GM12878 (cell line): ENCODE data around the gene YJU2. TPM values are rescaled to one million over a fixed set of nuclear protein-coding genes. Genes with fewer than 3 reads are reported as not detected.

Source experiments
- ATAC-seq: fragments of 200-7000 bp; cut with Tn5 transposase; 3 replicates; pipeline ENCODE4 v1.9.1; 2020; ENCODE audit warnings: mild to moderate bottlenecking, moderate library complexity
- BruUV-seq: library from RNA; stranded (reverse); fragments of 400-500 nt; replicated peaks from 2 replicates; lab custom pipeline; 2021; lab: Mats Ljungman, UMichigan
- CTCF ChIA-PET: fragments of 300-600 bp; sonication (Branson Sonifier 250); formaldehyde crosslinking; extraction: SDS; loops from one replicate; lab custom pipeline; 2021; ENCODE audit warnings: inconsistent platforms; lab: Yijun Ruan, JAX
- POLR2A ChIA-PET: fragments of 350-600 bp; formaldehyde crosslinking; extraction: SDS; loops from one replicate; lab custom pipeline; 2021; ENCODE audit warnings: inconsistent platforms; lab: Charles Lee
- RAD21 ChIA-PET: fragments of 300-600 bp; sonication (Branson Sonifier 250); formaldehyde crosslinking; loops from one replicate; lab custom pipeline; 2023; ENCODE audit warnings: antibody characterized with exemption; ENCODE audit not compliant: unreplicated experiment; lab: Charles Lee
- SMC1A ChIA-PET: fragments of 300-600 bp; sonication (Branson Sonifier 250); formaldehyde crosslinking; loops from one replicate; lab custom pipeline; 2023; ENCODE audit not compliant: unreplicated experiment, uncharacterized antibody; lab: Charles Lee
- DNase-seq: peaks from one replicate; pipeline ENCODE4 v3.0.0-alpha.2; 2011; ENCODE audit warnings: low read depth, low spot score
- FAIRE-seq: peaks from 3 replicates; lab custom pipeline; 2011; peaks lifted over from hg19 to GRCh38; lab: Jason Lieb, UNC
- H2AFZ ChIP-seq: 2 replicates; pipeline ENCODE4 v1.6.0; 2011; ENCODE audit warnings: low read depth, low read length, control low read depth; ENCODE audit not compliant: control insufficient read depth
- H3K27ac ChIP-seq: 2 replicates; pipeline ENCODE4 v1.5.1; 2011; ENCODE audit warnings: control low read depth; ENCODE audit not compliant: control insufficient read depth, insufficient read depth
- H3K27me3 ChIP-seq, 2 experiments: replicated peaks in 1 of 2; 2 replicates each; pipeline versions ENCODE4 v1.6.0 to v1.6.1; 2011; ENCODE audit warnings: low read length in 1 of 2; ENCODE audit not compliant: control insufficient read depth in 2 of 2, insufficient read depth in 2 of 2
- H3K36me3 ChIP-seq, 2 experiments: 2 replicates each; pipeline ENCODE4 v1.5.1; 2011; ENCODE audit warnings: low read length in 1 of 2; ENCODE audit not compliant: control insufficient read depth in 2 of 2, insufficient read depth in 2 of 2
- H3K4me1 ChIP-seq: 2 replicates; pipeline ENCODE4 v1.6.1; 2011; ENCODE audit warnings: mild to moderate bottlenecking, low read length, moderate library complexity, mixed read lengths; ENCODE audit not compliant: control insufficient read depth, insufficient read depth
- H3K4me2 ChIP-seq: 2 replicates; pipeline ENCODE4 v1.6.0; 2011; ENCODE audit warnings: control low read depth; ENCODE audit not compliant: control insufficient read depth, insufficient read depth
- H3K4me3 ChIP-seq: fragments of 200-600 bp; sonication (generic); 2 replicates; pipeline ENCODE4 v1.5.1; 2016
- H3K79me2 ChIP-seq: 2 replicates; pipeline ENCODE4 v1.6.0; 2011; ENCODE audit warnings: low read length; ENCODE audit not compliant: control insufficient read depth, insufficient read depth
- H3K9ac ChIP-seq: 2 replicates; pipeline ENCODE4 v1.8.0; 2011; ENCODE audit warnings: low read length, control low read depth, mixed read lengths; ENCODE audit not compliant: control insufficient read depth, insufficient read depth
- H3K9me3 ChIP-seq: replicated peaks from 3 replicates; pipeline ENCODE4 v1.5.1; 2011; ENCODE audit warnings: mild to moderate bottlenecking, low read length; ENCODE audit not compliant: control insufficient read depth, insufficient read depth
- H4K20me1 ChIP-seq: 2 replicates; pipeline ENCODE4 v1.6.0; 2011; ENCODE audit not compliant: control insufficient read depth, insufficient read depth
- MTA3 ChIP-seq: IDR thresholded peaks from 2 replicates; pipeline ENCODE4 v1.6.1; 2012; ENCODE audit warnings: low read length, inconsistent platforms, borderline replicate concordance
- SUZ12 ChIP-seq: fragments of 200-600 bp; sonication (generic); IDR thresholded peaks from one replicate; pipeline ENCODE4 v1.6.1; 2018; ENCODE audit warnings: antibody characterized with exemption, mild to moderate bottlenecking; ENCODE audit not compliant: unreplicated experiment
- TARDBP ChIP-seq: IDR thresholded peaks from 2 replicates; pipeline ENCODE4 v1.6.1; 2016; ENCODE audit warnings: borderline replicate concordance
- WGBS: methylation state at CpG from one replicate; pipeline ENCODE4 v1.1.6; 2016; ENCODE audit warnings: low lambda C conversion rate; ENCODE audit not compliant: insufficient replicate concordance, insufficient coverage; ENCODE audit errors: missing lambda C conversion rate; 5-methylcytosine and 5-hydroxymethylcytosine counted together
- in situ Hi-C: fragments of 300-500 bp; cut with MboI; formaldehyde crosslinking; loops from 9 replicates; pipeline ENCODE4 v1.14.3; 2018; ENCODE audit warnings: mixed read lengths
- intact Hi-C: fragments of 100-400 bp; cut with micrococcal nuclease; formaldehyde crosslinking; loops from one replicate; pipeline ENCODE4 v1.14.2; 2022; ENCODE audit not compliant: unreplicated experiment
- polyA plus RNA-seq, 11 experiments: library from polyadenylated mRNA; depleted of rRNA in 4 of 11; unstranded in 6 of 11; stranded (reverse) in 5 of 11; fragments of >200 nt; fragmentation: Nextera tagmentation in 4 of 11; fragmentation: Illumina TruSeq in 1 of 11; extraction: Ambion mirVana in 4 of 11; extraction: Trizol in 1 of 11; gene quantifications; 1 replicate in 1 of 11; 2 replicates in 10 of 11; pipeline versions ENCODE4 v1.2.1 to v1.2.3, GENCODE V29; 2011 to 2016; ENCODE audit warnings: inconsistent platforms in 2 of 11, missing spikeins in 2 of 11, low read depth in 1 of 11
- total RNA-seq, 4 experiments: library from RNA; depleted of rRNA in 3 of 4; stranded (reverse); fragments of >200 nt in 3 of 4; fragmentation: Illumina TruSeq in 1 of 4; extraction: Trizol in 1 of 4; gene quantifications; 2 replicates each; pipeline versions ENCODE4 v1.2.1 to v1.2.3, GENCODE V29; 2013 to 2021

The YJU2 gene
- total and polyA plus RNA-seq, 10 of the 15 experiments (the other 5 are each of a cell fraction or from before 2014, with no cell fraction given) = 0.26 to 40.7 (median 23.8) TPM

GRCh38 chr19:4267901-4268815, 21.3 kb downstream of the YJU2 start:
- ChIA-PET CTCF (interaction anchor here (0.6 to 5.4 kb wide), 14 partner anchors 9 to 374 kb away, joined by 3 to 78 read pairs (median 6); partner anchors contain the start of genes EBI3, MPND and TMIGD2), SMC1A (interaction anchor here (2.6 kb wide), 1 partner anchor 84 kb away, joined by 12 read pairs; no protein-coding TSS in a partner anchor), POLR2A (interaction anchor here (0.9 kb wide), 1 partner anchor 75 kb away, joined by 3 read pairs; no protein-coding TSS in a partner anchor), RAD21 (interaction anchor here (2.0 to 2.8 kb wide), 2 partner anchors 84 to 257 kb away, joined by 8 to 10 read pairs; no protein-coding TSS in a partner anchor)
- WGBS = 85% methylated on average over 29 of the region's 30 CpGs
- Histone ChIP-seq H3K27ac (no peak overlapping the region), H2AFZ (no peak overlapping the region), H3K9ac (no peak overlapping the region), H3K4me2 (no peak overlapping the region), H4K20me1 (no peaks in the 10 kb centered on the region), H3K4me1 (no peaks in the 10 kb centered on the region; the same call in 1 of the 2 replicates), H3K9me3 (peaks cover 2% of the 10 kb centered on the region; the same call in 1 of the 3 replicates), H3K27me3 (no peaks in the 10 kb centered on the region), H3K79me2 (no peaks in the 10 kb centered on the region), H3K36me3 (peaks cover 12 to 19% of the 10 kb centered on the region in 2 experiments), H3K4me3 (no peak overlapping the region)
- no peak for ATAC-seq
- TF ChIP-seq TARDBP (no peak), SUZ12 (no peak), MTA3 (no peak)
- in situ Hi-C loops (loop anchor here (5.0 kb wide), 1 partner anchor 84 kb away; no protein-coding TSS in a partner anchor), intact Hi-C loops (loop anchor here (1.0 to 5.0 kb wide), 3 partner anchors 84 to 257 kb away; partner anchors contain the start of genes CHAF1A and SH3GL1)
- TSS peak; percentile 53 for BruUV-seq
- no peak for DNase-seq
- no peak for FAIRE-seq
